SK-MEL-5 (cell line): ENCODE measurements around the gene OR2M5. TPM values are rescaled to one million over a fixed set of nuclear protein-coding genes. Genes with fewer than 3 reads are reported as not detected.

Source experiments
- total RNA-seq: library from RNA; depleted of rRNA; stranded (reverse); fragments of >200 nt; shearing (Covaris generic); gene quantifications from 2 replicates; pipeline ENCODE4 v1.2.3, GENCODE V29; 2014; rRNA removed

Gene OR2M5
- total RNA-seq, 1 experiment from 2014 or later, result not detected

Other genes with a start within 250 kb of the OR2M5 start
- gene OR2W3, start 249.6 kb upstream of the OR2M5 start, total RNA-seq, result not detected in 2 replicates
- not detected in 2 replicates for gene OR2T8, start 224.9 kb upstream of the OR2M5 start, total RNA-seq
- not detected in 2 replicates for gene OR2AJ1, start 220.3 kb upstream of the OR2M5 start, total RNA-seq
- not detected in 2 replicates for gene OR2L8, start 196.3 kb upstream of the OR2M5 start, total RNA-seq
- not detected in 2 replicates for gene OR2AK2, start 179.9 kb upstream of the OR2M5 start, total RNA-seq
- not detected in 2 replicates for gene OR2L5, start 131.5 kb upstream of the OR2M5 start, total RNA-seq
- not detected in 2 replicates for gene OR2L2, start 115.1 kb upstream of the OR2M5 start, total RNA-seq
- not detected in 2 replicates for gene OR2L3, start 98.3 kb upstream of the OR2M5 start, total RNA-seq
- not detected in 2 replicates for gene OR2L13, start 50.0 kb upstream of the OR2M5 start, total RNA-seq
- not detected in 2 replicates for gene OR2M2, start 29.7 kb downstream of the OR2M5 start, total RNA-seq
- not detected in 2 replicates for gene OR2M3, start 52.1 kb downstream of the OR2M5 start, total RNA-seq
- gene OR2M4, start 86.3 kb downstream of the OR2M5 start, total RNA-seq, result not detected in 2 replicates
- gene OR2T33, start 132.8 kb downstream of the OR2M5 start, total RNA-seq, result not detected in 2 replicates
- gene OR2T12, start 158.3 kb downstream of the OR2M5 start, total RNA-seq, result not detected in 2 replicates
- not detected in 2 replicates for gene OR2M7, start 179.4 kb downstream of the OR2M5 start, total RNA-seq
- gene OR14C36, start 203.6 kb downstream of the OR2M5 start, total RNA-seq, result not detected in 2 replicates
- gene OR2T4, start 216.5 kb downstream of the OR2M5 start, total RNA-seq, result not detected in 2 replicates
- gene OR2T6, start 230.6 kb downstream of the OR2M5 start, total RNA-seq, result not detected in 2 replicates